Nephron (organoid): ENCODE data around the gene IGF1.

Experiments
- H3K27ac Mint-ChIP-seq, 3 experiments: 2 replicates each; pipeline ENCODE4 v1.8.0; 2020; ENCODE audit warnings: mixed read lengths in 3 of 3, mild to moderate bottlenecking in 2 of 3, moderate library complexity in 1 of 3
- H3K27me3 Mint-ChIP-seq: 2 replicates; pipeline ENCODE4 v1.8.0; 2021; ENCODE audit warnings: low read depth, mild to moderate bottlenecking, moderate library complexity, mixed read lengths
- H3K36me3 Mint-ChIP-seq: 2 replicates; pipeline ENCODE4 v1.8.0; 2020; ENCODE audit warnings: low read depth, mixed read lengths
- H3K4me1 Mint-ChIP-seq: 2 replicates; pipeline ENCODE4 v1.8.0; 2020; ENCODE audit warnings: mixed read lengths
- H3K4me3 Mint-ChIP-seq, 3 experiments: 2 replicates each; pipeline ENCODE4 v1.8.0; 2020; ENCODE audit warnings: mild to moderate bottlenecking in 3 of 3, mixed read lengths in 3 of 3, moderate library complexity in 2 of 3
- H3K9me3 Mint-ChIP-seq: 2 replicates; pipeline ENCODE4 v1.8.0; 2020; ENCODE audit warnings: mixed read lengths
- TF ChIP-seq, protein P1 (sequence below), 3 experiments: fragments of 200-600 bp; sonication (generic); IDR thresholded peaks; one replicate each; pipeline ENCODE4 v1.5.0; 2021; ENCODE audit warnings: antibody characterized with exemption in 3 of 3; ENCODE audit not compliant: unreplicated experiment in 3 of 3

The IGF1 gene

DNA sequence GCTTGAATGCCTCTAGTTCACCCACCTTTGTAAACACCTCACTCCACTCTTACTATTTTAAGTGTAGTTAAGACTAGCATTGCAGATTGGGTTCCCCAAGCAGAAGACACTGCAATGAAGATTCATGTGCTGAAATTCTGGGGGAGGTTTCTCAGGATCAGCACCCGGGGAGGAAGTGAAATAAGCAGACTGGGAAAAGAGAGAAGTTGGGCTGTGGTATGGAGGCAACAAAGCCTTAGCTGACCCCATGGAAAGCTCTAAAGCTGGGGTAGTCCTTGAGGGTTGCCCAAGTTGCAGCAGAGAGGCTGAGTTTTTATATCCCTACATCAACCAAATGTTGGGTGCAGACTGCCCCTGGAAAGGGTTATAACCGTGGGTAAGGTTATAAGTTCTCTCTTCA is 23.9 kb upstream of the IGF1 start:
- Mint-ChIP-seq H3K36me3 (no peaks in the 10 kb centered on the region), H3K27me3 (no peaks in the 10 kb centered on the region), H3K27ac (no peak overlapping the region), H3K4me3 (no peak overlapping the region), H3K9me3 (peaks cover 17% of the 10 kb centered on the region), H3K4me1 (peaks cover 14% of the 10 kb centered on the region)
- TF ChIP-seq, protein P1, sequence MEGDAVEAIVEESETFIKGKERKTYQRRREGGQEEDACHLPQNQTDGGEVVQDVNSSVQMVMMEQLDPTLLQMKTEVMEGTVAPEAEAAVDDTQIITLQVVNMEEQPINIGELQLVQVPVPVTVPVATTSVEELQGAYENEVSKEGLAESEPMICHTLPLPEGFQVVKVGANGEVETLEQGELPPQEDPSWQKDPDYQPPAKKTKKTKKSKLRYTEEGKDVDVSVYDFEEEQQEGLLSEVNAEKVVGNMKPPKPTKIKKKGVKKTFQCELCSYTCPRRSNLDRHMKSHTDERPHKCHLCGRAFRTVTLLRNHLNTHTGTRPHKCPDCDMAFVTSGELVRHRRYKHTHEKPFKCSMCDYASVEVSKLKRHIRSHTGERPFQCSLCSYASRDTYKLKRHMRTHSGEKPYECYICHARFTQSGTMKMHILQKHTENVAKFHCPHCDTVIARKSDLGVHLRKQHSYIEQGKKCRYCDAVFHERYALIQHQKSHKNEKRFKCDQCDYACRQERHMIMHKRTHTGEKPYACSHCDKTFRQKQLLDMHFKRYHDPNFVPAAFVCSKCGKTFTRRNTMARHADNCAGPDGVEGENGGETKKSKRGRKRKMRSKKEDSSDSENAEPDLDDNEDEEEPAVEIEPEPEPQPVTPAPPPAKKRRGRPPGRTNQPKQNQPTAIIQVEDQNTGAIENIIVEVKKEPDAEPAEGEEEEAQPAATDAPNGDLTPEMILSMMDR (IDR thresholded peaks at IDR 0.05; ENCODE audit: unreplicated experiment in 3 of 3) = no peak

DNA sequence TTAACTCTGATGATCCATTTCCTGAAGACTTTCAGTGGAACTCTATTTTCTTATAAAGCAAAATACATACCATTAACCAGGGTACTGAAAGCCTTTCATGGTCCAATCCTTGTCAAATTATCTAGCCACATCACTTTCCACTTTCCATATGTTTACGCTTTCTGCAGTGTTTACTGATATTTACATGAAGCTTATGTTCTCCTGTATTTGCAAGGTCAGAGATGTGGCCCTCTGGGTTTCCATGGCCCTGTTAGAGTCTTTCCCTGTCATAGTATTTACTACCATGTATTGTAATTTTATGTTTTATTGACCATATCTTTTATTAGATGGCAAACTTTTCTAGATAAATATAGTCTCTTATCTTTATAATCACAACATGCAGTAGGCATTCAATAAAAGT is 23.5 kb upstream of the IGF1 start:
- H3K4me3 Mint-ChIP-seq = no peak overlapping the region
- no peaks in the 10 kb centered on the region for H3K36me3 Mint-ChIP-seq
- peaks cover 14% of the 10 kb centered on the region for H3K4me1 Mint-ChIP-seq
- TF ChIP-seq, protein P1 (IDR thresholded peaks at IDR 0.05; ENCODE audit: unreplicated experiment in 3 of 3) = no peak
- no peak overlapping the region for H3K27ac Mint-ChIP-seq
- no peaks in the 10 kb centered on the region for H3K27me3 Mint-ChIP-seq
- peaks cover 17% of the 10 kb centered on the region for H3K9me3 Mint-ChIP-seq

DNA sequence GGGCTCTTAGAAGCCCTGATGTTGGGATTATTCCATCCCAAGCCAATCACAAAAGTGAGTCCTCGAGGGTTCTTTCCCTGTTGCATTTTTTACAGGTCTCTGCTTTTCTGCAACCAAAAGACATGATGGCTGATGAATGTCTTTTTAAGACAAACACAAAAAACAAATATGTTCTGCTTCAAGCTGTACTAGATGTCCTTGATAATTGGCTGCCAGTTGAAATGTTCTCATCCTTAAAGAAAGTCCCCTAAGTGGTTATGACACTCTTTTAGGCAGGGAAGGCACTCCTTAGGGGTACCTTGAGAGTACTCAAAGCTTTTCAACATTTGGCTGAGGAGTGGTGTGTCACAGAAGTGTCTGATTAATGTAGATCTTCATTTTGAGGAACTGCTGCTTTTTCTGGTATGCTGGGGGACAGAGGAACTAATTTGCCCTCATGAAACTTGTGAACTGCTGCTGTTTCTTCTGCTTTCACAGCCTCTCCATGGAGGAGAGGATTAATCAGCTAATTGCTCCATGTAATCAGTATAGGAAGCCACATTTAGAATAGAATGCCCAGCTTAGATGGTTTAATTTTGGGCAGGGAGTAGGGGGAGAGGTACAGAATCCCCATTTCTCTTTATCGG is 22.8 kb upstream of the IGF1 start:
- peaks cover 17% of the 10 kb centered on the region for H3K9me3 Mint-ChIP-seq
- H3K27me3 Mint-ChIP-seq = no peaks in the 10 kb centered on the region
- H3K4me3 Mint-ChIP-seq = no peak overlapping the region
- no peaks in the 10 kb centered on the region for H3K36me3 Mint-ChIP-seq
- TF ChIP-seq, protein P1 (IDR thresholded peaks at IDR 0.05; ENCODE audit: unreplicated experiment in 3 of 3) = no peak
- peaks cover 14% of the 10 kb centered on the region for H3K4me1 Mint-ChIP-seq
- H3K27ac Mint-ChIP-seq = no peak overlapping the region

DNA sequence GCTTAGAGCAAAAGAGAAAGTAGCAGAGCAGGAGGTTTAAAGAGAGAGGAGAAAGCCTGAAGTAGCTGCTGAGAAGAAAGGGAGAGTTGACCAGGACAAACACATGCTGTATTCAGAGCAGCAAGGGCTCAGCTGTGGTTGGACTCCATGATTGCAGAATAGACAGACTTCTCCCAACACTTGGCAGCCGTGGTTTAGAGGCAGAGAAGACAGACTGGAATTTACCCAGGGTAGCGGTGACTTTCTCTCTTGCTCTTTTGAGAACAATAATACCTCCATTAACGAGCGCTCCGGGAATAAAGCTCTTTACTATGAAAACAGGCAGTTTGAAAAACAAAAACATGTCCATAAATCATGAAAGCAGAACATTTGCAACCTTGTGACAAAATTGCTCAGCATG is 21.4 kb upstream of the IGF1 start:
- Mint-ChIP-seq H3K4me1 (peaks cover 14% of the 10 kb centered on the region), H3K4me3 (no peak overlapping the region), H3K9me3 (peaks cover 12% of the 10 kb centered on the region), H3K36me3 (no peaks in the 10 kb centered on the region), H3K27ac (peak overlapping the region; percentile 44 to 79 (median 50)), H3K27me3 (no peaks in the 10 kb centered on the region)
- TF ChIP-seq, protein P1 (IDR thresholded peaks at IDR 0.05; ENCODE audit: unreplicated experiment in 3 of 3) = no peak

DNA sequence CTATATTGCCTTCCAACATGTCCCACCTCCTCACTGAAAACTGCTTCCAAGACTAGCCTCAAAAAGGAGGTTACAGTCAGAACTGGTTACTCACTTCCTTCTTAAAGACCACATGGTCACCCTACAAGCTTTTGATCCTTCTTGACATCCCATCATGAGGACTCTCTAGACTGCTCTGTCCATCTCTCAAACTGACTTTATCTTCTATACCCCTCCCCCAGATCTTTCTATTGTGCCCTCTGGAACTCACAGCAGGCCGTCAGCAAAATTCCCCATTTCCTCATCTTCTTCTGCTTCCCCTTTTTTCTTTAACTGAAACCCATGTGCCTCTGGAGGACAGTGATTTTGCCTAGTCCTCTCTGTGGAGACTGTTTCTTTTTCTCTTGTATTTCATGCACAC is 18.1 kb upstream of the IGF1 start:
- Mint-ChIP-seq H3K4me1 (peaks cover 10% of the 10 kb centered on the region), H3K27ac (no peak overlapping the region), H3K9me3 (peaks cover 8% of the 10 kb centered on the region), H3K27me3 (no peaks in the 10 kb centered on the region), H3K4me3 (no peak overlapping the region), H3K36me3 (peaks cover 3% of the 10 kb centered on the region)
- TF ChIP-seq, protein P1 (IDR thresholded peaks at IDR 0.05; ENCODE audit: unreplicated experiment in 3 of 3) = no peak

DNA sequence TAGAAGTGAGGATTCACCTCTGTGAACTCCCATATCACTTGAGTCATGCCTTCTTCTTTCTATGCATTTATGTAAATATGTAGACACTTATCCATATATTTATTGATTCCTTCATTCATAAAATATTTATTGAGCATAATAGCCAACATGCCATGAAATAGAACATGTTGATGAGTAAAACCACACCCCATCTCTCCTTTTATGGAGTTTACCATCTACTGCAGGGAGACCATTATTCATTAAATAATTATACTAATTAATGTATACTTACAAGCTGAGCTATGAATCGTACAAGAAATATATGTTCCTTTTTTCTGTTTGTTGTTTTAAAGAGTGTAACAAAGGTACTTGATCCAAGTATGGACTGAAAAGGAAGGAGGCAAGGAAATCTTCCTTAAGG is 17.4 kb upstream of the IGF1 start:
- peaks cover 10% of the 10 kb centered on the region for H3K4me1 Mint-ChIP-seq
- TF ChIP-seq, protein P1 (IDR thresholded peaks at IDR 0.05; ENCODE audit: unreplicated experiment in 3 of 3) = no peak
- peaks cover 16% of the 10 kb centered on the region for H3K9me3 Mint-ChIP-seq
- peaks cover 7% of the 10 kb centered on the region for H3K36me3 Mint-ChIP-seq
- H3K27ac Mint-ChIP-seq = no peak overlapping the region
- H3K27me3 Mint-ChIP-seq = no peaks in the 10 kb centered on the region
- H3K4me3 Mint-ChIP-seq = no peak overlapping the region
